CD4-positive, alpha-beta T cell treated with Interleukin-6 at 100 ng/mL for 8 hours (primary cell): ENCODE data around the gene TCTN1.
"Not testable (repeated sequence)": the region's sequence is repeated elsewhere in the genome, so short reads cannot be mapped to it uniquely, and the experiment has no call there.

Source experiments
- DNase-seq: peaks from one replicate; pipeline ENCODE4 v3.0.0-alpha.2; 2020; ENCODE audit warnings: mixed read lengths, low spot score

TCTN1 gene

GRCh38 chr12:110638796-110639195 lies 24.9 kb downstream of the TCTN1 start:
- no peak for DNase-seq

- no peak for DNase-seq
Observed at GRCh38 chr12:110639336-110640141, 25.6 kb downstream of the TCTN1 start.

- no peak for DNase-seq
Observed at GRCh38 chr12:110640275-110641025, 26.5 kb downstream of the TCTN1 start.

- no peak for DNase-seq
Observed at GRCh38 chr12:110641521-110641920, 27.6 kb downstream of the TCTN1 start.

GRCh38 chr12:110647631-110648040 lies 33.7 kb downstream of the TCTN1 start:
- DNase-seq, result peak; percentile 15

- no peak for DNase-seq
Observed at GRCh38 chr12:110649341-110649847, 35.5 kb downstream of the TCTN1 start.

- DNase-seq, result not testable (repeated sequence)
Observed at GRCh38 chr12:110654238-110654637, 40.3 kb downstream of the TCTN1 start.

GRCh38 chr12:110656071-110656655 lies 42.2 kb downstream of the TCTN1 start:
- DNase-seq, result no peak

- no peak for DNase-seq
Observed at GRCh38 chr12:110657747-110658146, 43.8 kb downstream of the TCTN1 start.

GRCh38 chr12:110658242-110658641 lies 44.3 kb downstream of the TCTN1 start:
- no peak for DNase-seq

GRCh38 chr12:110658878-110659277 lies 44.9 kb downstream of the TCTN1 start:
- no peak for DNase-seq

GRCh38 chr12:110661337-110661972 lies 47.5 kb downstream of the TCTN1 start:
- peak; percentile 8 for DNase-seq

GRCh38 chr12:110666892-110667291 lies 53.0 kb downstream of the TCTN1 start:
- no peak for DNase-seq

GRCh38 chr12:110667671-110668070 lies 53.7 kb downstream of the TCTN1 start:
- DNase-seq, result no peak

- DNase-seq, result no peak
Observed at GRCh38 chr12:110668480-110669192, 54.7 kb downstream of the TCTN1 start.

GRCh38 chr12:110669193-110669502 lies 55.2 kb downstream of the TCTN1 start:
- no peak for DNase-seq

GRCh38 chr12:110670161-110670701 lies 56.3 kb downstream of the TCTN1 start:
- peak; percentile 25 for DNase-seq

- no peak for DNase-seq
Observed at GRCh38 chr12:110676171-110676570, 62.2 kb downstream of the TCTN1 start.

- DNase-seq, result no peak
Observed at GRCh38 chr12:110677206-110677911, 63.4 kb downstream of the TCTN1 start.

- DNase-seq, result no peak
Observed at GRCh38 chr12:110677982-110678381, 64.1 kb downstream of the TCTN1 start.

- no peak for DNase-seq
Observed at GRCh38 chr12:110679201-110679600, 65.3 kb downstream of the TCTN1 start.
